Loucy (cell line): ENCODE data around the gene HOXA5.

ENCODE experiments used
- H2AFZ ChIP-seq: fragments of 200-600 bp; sonication (generic); 2 replicates; pipeline ENCODE4 v1.6.0; 2016; ENCODE audit warnings: antibody characterized with exemption, mild to moderate bottlenecking, low read length, moderate library complexity
- H3F3A ChIP-seq: fragments of 200-600 bp; 2 replicates; pipeline ENCODE4 v1.6.0; 2016; ENCODE audit warnings: antibody characterized with exemption, low read depth, mild to moderate bottlenecking
- H3K27me3 ChIP-seq: fragments of 200-600 bp; sonication (generic); 2 replicates; pipeline ENCODE4 v1.6.1; 2014; ENCODE audit warnings: low read length, mild to moderate bottlenecking; ENCODE audit not compliant: insufficient read depth, poor library complexity, severe bottlenecking
- H3K36me3 ChIP-seq: fragments of 200-600 bp; sonication (generic); 2 replicates; pipeline ENCODE4 v1.6.1; 2016; ENCODE audit warnings: low read length; ENCODE audit not compliant: insufficient read depth
- H3K4me1 ChIP-seq: fragments of 200-600 bp; sonication (generic); 2 replicates; pipeline ENCODE4 v1.5.1; 2014; ENCODE audit warnings: low read length, mild to moderate bottlenecking; ENCODE audit not compliant: insufficient read depth, poor library complexity, severe bottlenecking
- H3K4me2 ChIP-seq: fragments of 200-600 bp; sonication (generic); 2 replicates; pipeline ENCODE4 v1.6.0; 2014; ENCODE audit warnings: antibody characterized with exemption, low read length, low read depth, mild to moderate bottlenecking; ENCODE audit not compliant: poor library complexity, severe bottlenecking
- H3K4me3 ChIP-seq: fragments of 200-600 bp; sonication (generic); 2 replicates; pipeline ENCODE4 v1.5.1; 2014; ENCODE audit warnings: low read length, mild to moderate bottlenecking, mixed read lengths; ENCODE audit not compliant: poor library complexity, severe bottlenecking
- H3K79me2 ChIP-seq: fragments of 200-600 bp; sonication (generic); 2 replicates; pipeline ENCODE4 v1.6.1; 2014; ENCODE audit warnings: low read length; ENCODE audit not compliant: insufficient read depth
- H3K9ac ChIP-seq: fragments of 200-600 bp; sonication (generic); 2 replicates; pipeline ENCODE4 v1.6.0; 2014; ENCODE audit warnings: mild to moderate bottlenecking, low read depth, low read length, moderate library complexity; ENCODE audit not compliant: poor library complexity, severe bottlenecking
- H3K9me2 ChIP-seq: fragments of 200-600 bp; sonication (generic); replicated peaks from 2 replicates; pipeline ENCODE4 v1.6.1; 2016; ENCODE audit warnings: low read depth, low read length, mixed read lengths
- H3K9me3 ChIP-seq: fragments of 200-600 bp; sonication (generic); 2 replicates; pipeline ENCODE4 v1.6.1; 2014; ENCODE audit warnings: mild to moderate bottlenecking, antibody characterized with exemption, low read length, low read depth; ENCODE audit not compliant: insufficient read depth
- H4K20me1 ChIP-seq: fragments of 200-600 bp; sonication (generic); 2 replicates; pipeline ENCODE4 v1.6.0; 2014; ENCODE audit warnings: antibody characterized with exemption, low read length, mild to moderate bottlenecking; ENCODE audit not compliant: insufficient read depth, poor library complexity, severe bottlenecking
- EZH2phosphoT487 ChIP-seq: fragments of 200-600 bp; IDR thresholded peaks from 2 replicates; pipeline ENCODE4 v1.6.1; 2018; ENCODE audit warnings: antibody characterized with exemption, mild to moderate bottlenecking, moderate library complexity, borderline replicate concordance
- TF ChIP-seq, protein P1 (sequence below): fragments of 200-600 bp; sonication (generic); conservative IDR thresholded peaks from 2 replicates; pipeline ENCODE4 v1.5.1; 2014; ENCODE audit warnings: mild to moderate bottlenecking, antibody characterized with exemption, low read length

Gene HOXA5

GRCh38 chr7:27165996-27166530 is 22.6 kb upstream of the HOXA5 start:
- no peaks in the 10 kb centered on the region for H3K9me2 ChIP-seq
- H3K4me2 ChIP-seq = peak overlapping the region; percentile 98
- H3K79me2 ChIP-seq = peaks cover 96% of the 10 kb centered on the region
- peaks cover 73% of the 10 kb centered on the region for H3K27me3 ChIP-seq
- H3K4me1 ChIP-seq = peaks cover 10% of the 10 kb centered on the region
- TF ChIP-seq, protein P1, sequence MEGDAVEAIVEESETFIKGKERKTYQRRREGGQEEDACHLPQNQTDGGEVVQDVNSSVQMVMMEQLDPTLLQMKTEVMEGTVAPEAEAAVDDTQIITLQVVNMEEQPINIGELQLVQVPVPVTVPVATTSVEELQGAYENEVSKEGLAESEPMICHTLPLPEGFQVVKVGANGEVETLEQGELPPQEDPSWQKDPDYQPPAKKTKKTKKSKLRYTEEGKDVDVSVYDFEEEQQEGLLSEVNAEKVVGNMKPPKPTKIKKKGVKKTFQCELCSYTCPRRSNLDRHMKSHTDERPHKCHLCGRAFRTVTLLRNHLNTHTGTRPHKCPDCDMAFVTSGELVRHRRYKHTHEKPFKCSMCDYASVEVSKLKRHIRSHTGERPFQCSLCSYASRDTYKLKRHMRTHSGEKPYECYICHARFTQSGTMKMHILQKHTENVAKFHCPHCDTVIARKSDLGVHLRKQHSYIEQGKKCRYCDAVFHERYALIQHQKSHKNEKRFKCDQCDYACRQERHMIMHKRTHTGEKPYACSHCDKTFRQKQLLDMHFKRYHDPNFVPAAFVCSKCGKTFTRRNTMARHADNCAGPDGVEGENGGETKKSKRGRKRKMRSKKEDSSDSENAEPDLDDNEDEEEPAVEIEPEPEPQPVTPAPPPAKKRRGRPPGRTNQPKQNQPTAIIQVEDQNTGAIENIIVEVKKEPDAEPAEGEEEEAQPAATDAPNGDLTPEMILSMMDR = no peak
- no peak for TF ChIP-seq EZH2phosphoT487
- peaks cover 66% of the 10 kb centered on the region for H4K20me1 ChIP-seq
- H3K9me3 ChIP-seq = no peaks in the 10 kb centered on the region
- peak overlapping the region; percentile 94 for H3K4me3 ChIP-seq
- no peak overlapping the region for H2AFZ ChIP-seq
- H3F3A ChIP-seq = peaks cover 17% of the 10 kb centered on the region; the same call in 1 of the 2 replicates
- peaks cover 54% of the 10 kb centered on the region for H3K36me3 ChIP-seq
- peak overlapping the region; percentile 99 for H3K9ac ChIP-seq

GRCh38 chr7:27165089-27165995 is 21.9 kb upstream of the HOXA5 start, which contains the start of gene HOXA9:
Gene HOXA9, minus strand, starts transcription at chr7:27165537. Its CDS starts 80 bp downstream, at chr7:27165457.
- peaks cover 59% of the 10 kb centered on the region for H4K20me1 ChIP-seq
- peak within 1 kb of the TSS; percentile 94 for H3K4me3 ChIP-seq
- no peak within 1 kb of the TSS for H2AFZ ChIP-seq
- peaks cover 66% of the 10 kb centered on the region for H3K27me3 ChIP-seq
- no peaks in the 10 kb centered on the region for H3K9me3 ChIP-seq
- H3K9me2 ChIP-seq = no peaks in the 10 kb centered on the region
- peaks cover 47% of the 10 kb centered on the region for H3K36me3 ChIP-seq
- peak within 1 kb of the TSS; percentile 98 for H3K4me2 ChIP-seq
- H3K4me1 ChIP-seq = peaks cover 10% of the 10 kb centered on the region
- peaks cover 15% of the 10 kb centered on the region; the same call in 1 of the 2 replicates for H3F3A ChIP-seq
- TF ChIP-seq, protein P1 = no peak
- TF ChIP-seq EZH2phosphoT487 = no peak; the same call in none of the 2 replicates
- H3K79me2 ChIP-seq = peaks cover 94% of the 10 kb centered on the region
- peak within 1 kb of the TSS; percentile 99 for H3K9ac ChIP-seq

DNA sequence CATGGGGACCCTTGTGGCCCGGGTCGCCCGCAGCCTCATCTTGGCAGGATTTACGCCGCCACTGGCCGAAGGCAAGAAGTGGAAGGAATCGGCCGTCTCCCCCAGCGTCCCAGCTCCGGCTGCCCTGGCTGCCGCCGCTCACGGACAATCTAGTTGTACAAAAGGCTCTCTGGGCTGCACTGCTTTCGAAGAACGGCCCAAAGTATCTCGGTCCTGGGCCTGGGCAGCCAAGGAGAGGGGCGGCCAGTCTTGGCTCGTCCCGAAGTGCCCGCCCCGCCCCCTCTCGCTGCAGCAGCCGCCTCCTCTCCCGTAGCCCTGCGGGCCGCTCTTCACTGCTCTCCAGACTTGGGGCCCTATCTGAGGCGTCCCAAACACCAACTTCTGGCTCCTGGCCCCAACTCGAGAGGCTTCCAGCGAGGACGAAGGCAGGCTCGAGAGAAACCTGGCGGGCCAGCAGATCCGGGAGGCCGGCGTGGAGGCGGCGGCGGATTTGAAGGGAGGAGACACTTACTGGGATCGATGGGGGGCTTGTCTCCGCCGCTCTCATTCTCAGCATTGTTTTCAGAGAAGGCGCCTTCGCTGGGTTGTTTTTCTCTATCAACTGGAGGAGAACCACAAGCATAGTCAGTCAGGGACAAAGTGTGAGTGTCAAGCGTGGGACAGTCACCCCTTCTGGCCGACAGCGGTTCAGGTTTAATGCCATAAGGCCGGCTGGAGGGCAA is 21.0 kb upstream of the HOXA5 start:
- Histone ChIP-seq H3K4me1 (peaks cover 10% of the 10 kb centered on the region), H2AFZ (no peak overlapping the region), H3K9ac (peak overlapping the region; percentile 99), H3K27me3 (peaks cover 64% of the 10 kb centered on the region), H4K20me1 (peaks cover 53% of the 10 kb centered on the region), H3K79me2 (peaks cover 94% of the 10 kb centered on the region), H3K36me3 (peaks cover 46% of the 10 kb centered on the region), H3K9me3 (no peaks in the 10 kb centered on the region), H3F3A (peaks cover 14% of the 10 kb centered on the region; the same call in 1 of the 2 replicates), H3K4me3 (peak overlapping the region; percentile 94), H3K9me2 (no peaks in the 10 kb centered on the region), H3K4me2 (peak overlapping the region; percentile 91)
- TF ChIP-seq, protein P1 = peak; percentile 28
- no peak for TF ChIP-seq EZH2phosphoT487
